Right lobe of liver (tissue), 6 donors: ENCODE data around the gene NFIA. TPM values are rescaled to one million over a fixed set of nuclear protein-coding genes. Genes with fewer than 3 reads are reported as not detected.

Source experiments
- ATAC-seq, 4 donors: fragments of 200-7000 bp; cut with Tn5 transposase; one replicate each; pipeline ENCODE4 v1.9.1; 2020; ENCODE audit warnings: mild to moderate bottlenecking in 4 of 4, moderate library complexity in 4 of 4
- DNase-seq, 3 donors: peaks; one replicate each; pipeline ENCODE4 v3.0.0-alpha.2; 2020
- H3K27ac ChIP-seq, 3 donors: fragments of 200-600 bp; one replicate each; pipeline ENCODE4 v1.8.0; 2022
- H3K27me3 ChIP-seq, 2 donors: fragments of 200-600 bp; one replicate each; pipeline ENCODE4 v1.8.0; 2022
- H3K36me3 ChIP-seq, 4 donors: fragments of 200-600 bp; sonication (generic) in 1 of 4; one replicate each; pipeline versions ENCODE4 v1.5.1 to v1.8.0; 2017 to 2022; ENCODE audit warnings: control low read depth in 1 of 4
- H3K4me1 ChIP-seq, 4 donors: fragments of 200-600 bp; sonication (generic) in 1 of 4; one replicate each; pipeline versions ENCODE4 v1.5.1 to v1.8.0; 2017 to 2022; ENCODE audit warnings: control low read depth in 1 of 4
- H3K4me3 ChIP-seq, 3 donors: fragments of 200-600 bp; one replicate each; pipeline ENCODE4 v1.8.0; 2022
- H3K9me3 ChIP-seq, 4 donors: fragments of 200-600 bp; sonication (generic) in 1 of 4; one replicate each; pipeline versions ENCODE4 v1.5.1 to v1.8.0; 2017 to 2022; ENCODE audit warnings: control low read depth in 1 of 4
- CTCF ChIP-seq, 4 donors: fragments of 200-600 bp in 3 of 4; fragments of 450-650 bp in 1 of 4; IDR thresholded peaks; one replicate each; pipeline versions ENCODE4 v1.5.1 to v1.8.0; 2016 to 2022; ENCODE audit warnings: antibody characterized with exemption in 4 of 4, mild to moderate bottlenecking in 2 of 4
- POLR2A ChIP-seq: fragments of 450-650 bp; IDR thresholded peaks from one replicate; pipeline ENCODE4 v1.6.1; 2017; ENCODE audit warnings: antibody characterized with exemption, mild to moderate bottlenecking
- WGBS: methylation state at CpG from one replicate; pipeline ENCODE4 v1.1.6; 2018; ENCODE audit warnings: low coverage, low lambda C conversion rate; ENCODE audit not compliant: insufficient coverage; ENCODE audit errors: missing lambda C conversion rate; 5-methylcytosine and 5-hydroxymethylcytosine counted together
- intact Hi-C, 2 donors: fragments of 100-400 bp; cut with DNase I; formaldehyde crosslinking; loops; one replicate each; pipeline versions ENCODE4 v1.11.2 to v1.14.1; 2022
- total RNA-seq, 6 experiments: library from RNA; depleted of rRNA in 2 of 6; stranded (reverse); fragments of >200 nt in 2 of 6; fragmentation: NEBNext Ultra II Directional in 3 of 6; extraction: Animal tissue kit (Norgen Biotek cat#: 25700) in 3 of 6; gene quantifications; one replicate each; pipeline versions ENCODE4 v1.1.0 to v1.2.4, GENCODE V29; 2016 to 2023
- donor health status: DM: no; HTN: yes; CAD: no.
- donor health status: DM: no; HTN: no; CAD: no.
- donor health status: DM: no; HTN: no; CAD: no.
- donor health status: DM: no; HTN: yes; CAD: no.
- donor health status: DM: no; HTN: yes; CAD: no.

The NFIA gene
- total RNA-seq, 6 experiments from 2014 or later: 36.7 to 97.2 (median 57.9) TPM

- intact Hi-C loops: no loop called here
- WGBS: 79% methylated on average over 4 of the region's 4 CpGs
- no peaks in the 10 kb centered on the region for H3K9me3 ChIP-seq
- no peak overlapping the region for H3K4me3 ChIP-seq
- ATAC-seq (no peak), DNase-seq (no peak)
- no peaks in the 10 kb centered on the region for H3K4me1 ChIP-seq
- TF ChIP-seq CTCF (IDR thresholded peaks at IDR 0.05): no peak
- no peak for TF ChIP-seq POLR2A
- no peak overlapping the region for H3K27ac ChIP-seq
- no peaks in the 10 kb centered on the region for H3K27me3 ChIP-seq
- H3K36me3 ChIP-seq: peaks cover 0 to 27% (median 4%) of the 10 kb centered on the region in 4 donors
These were observed 271.5 kb downstream of the NFIA start for GRCh38 chr1:61353797-61354406.

- peaks cover 0 to 44% (median 10%) of the 10 kb centered on the region in 4 donors for H3K36me3 ChIP-seq
- H3K27ac ChIP-seq: no peak overlapping the region
- ATAC-seq: no peak
- intact Hi-C loops: loop anchor here in 1 of 2 donors (5.0 kb wide), 1 partner anchor 71 kb away; no protein-coding TSS in a partner anchor
- H3K27me3 ChIP-seq: no peaks in the 10 kb centered on the region
- TF ChIP-seq POLR2A (no peak), CTCF (IDR thresholded peaks at IDR 0.05) (no peak)
- H3K4me3 ChIP-seq: no peak overlapping the region
- no peaks in the 10 kb centered on the region for H3K9me3 ChIP-seq
- H3K4me1 ChIP-seq: no peaks in the 10 kb centered on the region
- DNase-seq: no peak
These were observed 273.7 kb downstream of the NFIA start for GRCh38 chr1:61356016-61356415.

DNA sequence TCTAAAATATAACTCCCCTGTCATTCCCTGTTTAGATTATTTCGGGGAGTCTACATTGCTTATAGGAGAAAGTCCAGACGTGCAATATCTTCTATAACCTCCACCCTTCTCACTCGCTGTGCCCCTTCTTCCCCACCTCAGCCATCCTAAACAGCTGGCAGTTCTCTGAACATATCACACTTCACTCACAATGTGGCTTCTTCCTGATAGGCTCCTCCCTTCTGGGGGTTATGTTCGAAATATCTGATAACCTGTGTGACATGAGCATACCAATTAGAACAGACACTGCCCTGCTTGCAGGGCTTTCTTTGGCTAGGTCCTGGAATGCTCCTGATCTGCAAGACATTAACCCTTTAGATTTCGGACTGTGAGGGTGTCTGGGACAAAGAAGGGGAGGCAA is 274.6 kb downstream of the NFIA start:
- Histone ChIP-seq H3K4me3 (no peak overlapping the region), H3K9me3 (no peaks in the 10 kb centered on the region), H3K27ac (no peak overlapping the region), H3K36me3 (peaks cover 0 to 49% (median 12%) of the 10 kb centered on the region in 4 donors), H3K27me3 (no peaks in the 10 kb centered on the region), H3K4me1 (no peaks in the 10 kb centered on the region)
- 83% methylated on average over 4 of the region's 5 CpGs for WGBS
- TF ChIP-seq POLR2A: no peak
- intact Hi-C loops: loop anchor here in 1 of 2 donors (5.0 kb wide), 1 partner anchor 70 kb away; no protein-coding TSS in a partner anchor
- ATAC-seq: no peak
- DNase-seq: no peak

DNA sequence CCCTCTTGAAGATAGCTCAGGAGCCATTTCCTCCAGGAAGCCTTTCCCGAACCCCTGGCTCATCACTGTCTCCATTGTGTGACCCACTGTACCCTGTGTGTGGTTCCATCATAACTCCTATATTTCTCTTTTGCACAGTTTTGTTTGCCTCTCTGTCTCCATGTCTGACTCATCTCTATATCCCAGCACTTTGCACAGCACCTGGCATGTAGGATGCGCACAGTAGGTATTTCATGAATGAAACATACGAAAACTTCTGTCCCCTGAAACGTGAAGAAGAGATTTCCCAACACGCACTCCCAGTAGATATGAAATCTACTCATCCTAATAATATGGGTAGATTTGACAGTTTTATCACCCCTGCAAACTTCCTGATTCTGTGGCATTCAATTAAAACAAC is 275.2 kb downstream of the NFIA start:
- no peak overlapping the region for H3K27ac ChIP-seq
- H3K36me3 ChIP-seq: peaks cover 0 to 49% (median 12%) of the 10 kb centered on the region in 4 donors
- no peak overlapping the region for H3K4me3 ChIP-seq
- no peak for TF ChIP-seq POLR2A
- TF ChIP-seq CTCF (IDR thresholded peaks at IDR 0.05): no peak
- no peak for DNase-seq
- H3K27me3 ChIP-seq: no peaks in the 10 kb centered on the region
- H3K9me3 ChIP-seq: no peaks in the 10 kb centered on the region
- intact Hi-C loops: loop anchor here in 1 of 2 donors (5.0 kb wide), 1 partner anchor 70 kb away; no protein-coding TSS in a partner anchor
- H3K4me1 ChIP-seq: no peaks in the 10 kb centered on the region
- 73% methylated on average over 5 of the region's 5 CpGs for WGBS
- ATAC-seq: no peak

DNA sequence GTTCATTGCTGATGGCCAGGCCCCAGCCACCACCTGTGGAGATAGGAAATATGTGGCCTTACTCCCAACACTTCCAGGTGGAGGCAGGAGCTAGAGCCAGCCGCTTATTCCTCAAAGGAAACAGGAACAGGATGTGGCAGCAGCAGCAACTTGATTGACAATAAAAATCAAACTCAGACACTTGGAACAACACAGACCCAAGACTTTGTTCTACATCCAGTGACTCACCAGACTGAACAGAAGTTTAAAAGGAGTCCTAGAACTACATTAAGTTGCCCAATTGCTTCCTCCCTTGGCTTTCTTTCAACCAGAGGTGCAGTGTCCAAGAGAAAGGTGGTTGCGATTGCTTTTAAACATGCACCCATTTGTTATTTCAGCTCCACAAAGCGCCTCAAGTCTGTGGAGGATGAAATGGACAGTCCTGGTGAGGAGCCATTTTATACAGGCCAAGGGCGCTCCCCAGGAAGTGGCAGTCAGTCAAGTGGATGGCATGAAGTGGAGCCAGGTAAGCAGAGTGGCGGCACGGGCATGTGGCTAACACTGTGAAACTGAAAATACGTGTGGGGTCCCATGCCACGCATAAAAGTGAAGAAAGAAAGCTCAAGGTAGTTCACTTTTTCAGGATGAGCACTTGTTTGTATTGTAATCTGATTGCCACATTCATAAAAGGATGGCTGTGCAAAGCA is 276.6 kb downstream of the NFIA start:
- TF ChIP-seq POLR2A (no peak), CTCF (IDR thresholded peaks at IDR 0.05) (no peak)
- DNase-seq: no peak
- Histone ChIP-seq H3K4me1 (no peaks in the 10 kb centered on the region), H3K27me3 (no peaks in the 10 kb centered on the region), H3K9me3 (no peaks in the 10 kb centered on the region), H3K27ac (no peak overlapping the region), H3K36me3 (peaks cover 0 to 37% (median 9%) of the 10 kb centered on the region in 4 donors), H3K4me3 (no peak overlapping the region)
- 56% methylated on average over 1 of the region's 8 CpGs for WGBS
- intact Hi-C loops: loop anchor here in 1 of 2 donors (5.0 kb wide), 1 partner anchor 68 kb away; no protein-coding TSS in a partner anchor
- no peak for ATAC-seq
